Central memory CD8-positive, alpha-beta T cell (primary cell): ENCODE measurements around the gene FCGR1A.
"Not testable (repeated sequence)": the region's sequence is repeated elsewhere in the genome, so short reads cannot be mapped to it uniquely, and the experiment has no call there.

Experiments used
- ATAC-seq: fragments of 150-1000 bp; cut with Tn5 transposase; replicated peaks from 2 replicates; pipeline ENCODE4 v1.10.0; 2022; ENCODE audit warnings: mild to moderate bottlenecking, moderate FRiP score, moderate number of reproducible peaks; ENCODE audit not compliant: poor library complexity, severe bottlenecking; ENCODE audit errors: extremely low read depth
- DNase-seq, 2 donors: peaks; one replicate each; pipeline ENCODE4 v3.0.0; 2021; ENCODE audit warnings: low spot score in 2 of 2
- H3K27ac Mint-ChIP-seq: one replicate; pipeline ENCODE4 v1.8.0; 2022; ENCODE audit warnings: low read depth, mild to moderate bottlenecking, moderate library complexity, mixed read lengths
- H3K27me3 Mint-ChIP-seq: one replicate; pipeline ENCODE4 v1.8.0; 2022; ENCODE audit warnings: mixed read lengths
- H3K36me3 Mint-ChIP-seq: one replicate; pipeline ENCODE4 v1.8.0; 2022; ENCODE audit warnings: mild to moderate bottlenecking, moderate library complexity, mixed read lengths; ENCODE audit not compliant: insufficient read depth
- H3K4me1 Mint-ChIP-seq: one replicate; pipeline ENCODE4 v1.8.0; 2022; ENCODE audit warnings: mixed read lengths
- H3K4me3 Mint-ChIP-seq: one replicate; pipeline ENCODE4 v1.8.0; 2022; ENCODE audit warnings: mild to moderate bottlenecking, moderate library complexity, mixed read lengths
- H3K9me3 Mint-ChIP-seq: one replicate; pipeline ENCODE4 v1.8.0; 2022; ENCODE audit warnings: mixed read lengths

Gene FCGR1A

GRCh38 chr1:149820387-149820786 is 37.9 kb downstream of the FCGR1A start:
- ATAC-seq, H3K27ac Mint-ChIP-seq, H3K27me3 Mint-ChIP-seq, H3K36me3 Mint-ChIP-seq, H3K4me1 Mint-ChIP-seq, H3K4me3 Mint-ChIP-seq, H3K9me3 Mint-ChIP-seq, DNase-seq: not testable (repeated sequence)

- H3K36me3 Mint-ChIP-seq, ATAC-seq, H3K27ac Mint-ChIP-seq, H3K4me3 Mint-ChIP-seq, DNase-seq, H3K4me1 Mint-ChIP-seq, H3K9me3 Mint-ChIP-seq, H3K27me3 Mint-ChIP-seq: not testable (repeated sequence)
Observed at GRCh38 chr1:149826555-149826954, 44.1 kb downstream of the FCGR1A start.

DNA sequence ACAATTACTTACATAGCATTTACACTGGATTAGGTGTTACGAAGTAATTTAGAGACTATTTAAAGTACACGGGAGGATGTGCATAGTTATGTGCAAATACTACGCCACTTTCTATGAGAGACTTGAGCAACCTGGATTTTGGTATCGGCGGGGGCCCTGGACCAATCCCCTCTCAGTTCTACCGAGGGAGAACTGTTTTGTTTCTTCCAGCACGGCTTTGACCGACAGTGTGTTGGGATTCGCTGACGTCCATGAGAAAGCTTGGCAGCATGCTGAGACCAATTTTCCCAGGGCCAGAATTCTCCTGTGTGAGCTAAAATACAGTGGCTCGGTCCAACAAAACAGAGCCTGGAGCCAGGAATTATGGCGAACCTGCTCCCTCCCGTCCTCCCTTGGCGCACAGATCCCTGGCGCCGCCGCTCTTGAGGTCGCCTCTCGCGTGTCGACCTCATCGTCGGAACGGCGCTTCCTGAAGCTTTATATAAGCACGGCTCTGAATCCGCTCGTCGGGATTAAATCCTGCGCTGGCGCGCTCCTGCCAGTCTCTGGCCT is 49.3 kb downstream of the FCGR1A start:
- not testable (repeated sequence) for H3K4me1 Mint-ChIP-seq, H3K36me3 Mint-ChIP-seq, H3K27ac Mint-ChIP-seq, H3K9me3 Mint-ChIP-seq, H3K27me3 Mint-ChIP-seq, DNase-seq, H3K4me3 Mint-ChIP-seq
- ATAC-seq = peak; percentile 25

GRCh38 chr1:149832316-149833126 is 50.0 kb downstream of the FCGR1A start:
- H3K4me1 Mint-ChIP-seq, H3K4me3 Mint-ChIP-seq, DNase-seq, H3K9me3 Mint-ChIP-seq, H3K27me3 Mint-ChIP-seq, H3K36me3 Mint-ChIP-seq, H3K27ac Mint-ChIP-seq: not testable (repeated sequence)
- ATAC-seq = peak; percentile 83

DNA sequence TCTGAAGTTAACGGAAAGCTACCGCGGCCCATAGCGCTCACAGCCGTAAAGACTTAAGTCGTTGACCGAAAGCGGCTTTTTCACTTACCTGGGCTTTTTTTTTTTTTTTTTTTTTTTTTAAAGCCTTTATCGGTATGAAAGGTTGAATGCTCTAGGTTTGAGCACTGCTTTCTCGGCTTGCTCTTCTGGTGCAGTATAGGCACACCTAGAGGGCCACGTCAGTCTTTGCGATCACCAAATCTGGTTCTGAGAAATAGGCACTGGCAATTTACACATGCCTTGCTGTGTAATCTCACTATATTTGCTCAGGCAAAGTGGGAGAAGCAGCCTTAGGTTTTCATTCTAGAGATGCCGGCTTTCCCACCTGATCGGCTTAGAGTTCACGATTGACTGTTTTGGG is 50.6 kb downstream of the FCGR1A start:
- H3K27ac Mint-ChIP-seq, H3K4me1 Mint-ChIP-seq, H3K27me3 Mint-ChIP-seq, H3K9me3 Mint-ChIP-seq, H3K36me3 Mint-ChIP-seq, DNase-seq, H3K4me3 Mint-ChIP-seq: not testable (repeated sequence)
- ATAC-seq = peak; percentile 37

DNA sequence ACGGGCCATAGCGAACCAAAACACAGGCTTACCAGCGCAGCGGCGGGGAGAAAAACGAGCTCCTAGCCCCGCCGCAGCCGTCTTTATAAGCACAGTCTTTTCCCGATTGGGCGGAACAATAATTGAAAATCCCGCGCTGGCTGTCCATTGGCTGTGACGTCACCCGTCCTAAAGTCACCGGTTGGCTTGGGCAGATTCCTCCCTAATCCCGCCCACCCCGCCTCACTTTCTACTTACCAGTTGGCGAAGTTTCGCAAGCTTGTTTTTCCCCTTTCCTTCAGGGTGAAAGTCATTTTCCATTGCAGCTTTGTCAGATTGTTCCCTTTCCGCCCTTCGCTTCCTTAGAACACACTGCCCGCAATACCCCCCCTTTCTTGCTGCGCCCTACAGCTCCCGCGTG is 58.7 kb downstream of the FCGR1A start:
- DNase-seq, H3K36me3 Mint-ChIP-seq, H3K9me3 Mint-ChIP-seq, H3K4me3 Mint-ChIP-seq, H3K27ac Mint-ChIP-seq, H3K27me3 Mint-ChIP-seq: not testable (repeated sequence)
- peaks cover 25% of the 10 kb centered on the region for H3K4me1 Mint-ChIP-seq
- ATAC-seq = peak; percentile 43
